Subcutaneous adipose tissue (tissue), 4 donors: ENCODE results near the gene NR4A1. TPM values are rescaled to one million over a fixed set of nuclear protein-coding genes. Genes with fewer than 3 reads are reported as not detected.

Experiments used
- CTCF ChIP-seq: fragments of 450-650 bp; IDR thresholded peaks from one replicate; pipeline ENCODE4 v1.5.1; 2016; ENCODE audit warnings: low read depth, mild to moderate bottlenecking, control low read depth, antibody characterized with exemption, moderate library complexity
- total RNA-seq, 4 donors: library from RNA; depleted of rRNA; stranded (reverse); fragments of >200 nt; gene quantifications; one replicate each; pipeline ENCODE4 v1.1.0, GENCODE V29; 2016

NR4A1 gene
- total RNA-seq, 4 donors from 2014 or later = 20.1 to 84.6 (median 40.3) TPM

- no peak for TF ChIP-seq CTCF
Observed at GRCh38 chr12:52027085-52027843, 24.0 kb upstream of the NR4A1 start.

GRCh38 chr12:52029685-52030084, 21.6 kb upstream of the NR4A1 start:
- no peak for TF ChIP-seq CTCF

- TF ChIP-seq CTCF = no peak
Observed at GRCh38 chr12:52032446-52032803, 18.8 kb upstream of the NR4A1 start.

- no peak for TF ChIP-seq CTCF
Observed at GRCh38 chr12:52032804-52033445, 18.3 kb upstream of the NR4A1 start.

GRCh38 chr12:52033446-52034140, 17.6 kb upstream of the NR4A1 start:
- no peak for TF ChIP-seq CTCF

GRCh38 chr12:52035190-52035589, 16.1 kb upstream of the NR4A1 start:
- no peak for TF ChIP-seq CTCF

GRCh38 chr12:52035926-52036325, 15.3 kb upstream of the NR4A1 start:
- TF ChIP-seq CTCF = no peak
